Measurements from ENCODE around the gene ATL3. TPM values are rescaled to one million over a fixed set of nuclear protein-coding genes. Genes with fewer than 3 reads are reported as not detected.

Gene ATL3, protein sequence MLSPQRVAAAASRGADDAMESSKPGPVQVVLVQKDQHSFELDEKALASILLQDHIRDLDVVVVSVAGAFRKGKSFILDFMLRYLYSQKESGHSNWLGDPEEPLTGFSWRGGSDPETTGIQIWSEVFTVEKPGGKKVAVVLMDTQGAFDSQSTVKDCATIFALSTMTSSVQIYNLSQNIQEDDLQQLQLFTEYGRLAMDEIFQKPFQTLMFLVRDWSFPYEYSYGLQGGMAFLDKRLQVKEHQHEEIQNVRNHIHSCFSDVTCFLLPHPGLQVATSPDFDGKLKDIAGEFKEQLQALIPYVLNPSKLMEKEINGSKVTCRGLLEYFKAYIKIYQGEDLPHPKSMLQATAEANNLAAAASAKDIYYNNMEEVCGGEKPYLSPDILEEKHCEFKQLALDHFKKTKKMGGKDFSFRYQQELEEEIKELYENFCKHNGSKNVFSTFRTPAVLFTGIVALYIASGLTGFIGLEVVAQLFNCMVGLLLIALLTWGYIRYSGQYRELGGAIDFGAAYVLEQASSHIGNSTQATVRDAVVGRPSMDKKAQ
- 84.5 and 94.5 TPM in 2 replicates for total RNA-seq

GRCh38 chr11:63671322-63672155, at the start of gene ATL3:
Gene ATL3 (minus strand): TSS chr11:63671376. CDS start chr11:63671335, 41 bp downstream.

GRCh38 chr11:63681321-63682065, 10.3 kb upstream of the ATL3 start, which contains the start of gene RTN3:
Gene RTN3 (plus strand): TSS chr11:63681500. CDS start chr11:63681637, 137 bp downstream.

GRCh38 chr11:63614136-63614671, 57.0 kb downstream of the ATL3 start, which contains the start of gene PLAAT3:
Gene PLAAT3 (minus strand): TSS chr11:63614433. CDS start chr11:63614014, 419 bp downstream.

Other genes starting within 250 kb of the ATL3 start
- gene PLAAT5, start 180.2 kb downstream of the ATL3 start, total RNA-seq, result not detected in 2 replicates
- gene LGALS12, start 165.3 kb downstream of the ATL3 start, total RNA-seq, result not detected in 2 replicates
- gene PLAAT4, start 134.6 kb downstream of the ATL3 start, total RNA-seq, result 29.1 and 43.8 TPM in 2 replicates
- gene PLAAT2, start 108.0 kb downstream of the ATL3 start, total RNA-seq, result not detected in 2 replicates
- gene PLAAT3, start 56.9 kb downstream of the ATL3 start, total RNA-seq, result 6.6 and 12.2 TPM in 2 replicates
- 85.1 and 103 TPM in 2 replicates for gene RTN3, start 10.1 kb upstream of the ATL3 start, total RNA-seq
- gene ZFTA, start 97.4 kb upstream of the ATL3 start, total RNA-seq, result 12.1 and 13.3 TPM in 2 replicates
- gene SPINDOC, start 142.1 kb upstream of the ATL3 start, total RNA-seq, result 17.7 and 26.2 TPM in 2 replicates
- 14.7 and 15.8 TPM in 2 replicates for gene MARK2, start 167.7 kb upstream of the ATL3 start, total RNA-seq
- 1.7 and 3.0 TPM in 2 replicates for gene RCOR2, start 245.8 kb upstream of the ATL3 start, total RNA-seq